Measurements from ENCODE around the gene C5. TPM values are rescaled to one million over a fixed set of nuclear protein-coding genes. Genes with fewer than 3 reads are reported as not detected.
A peak's percentile ranks its signal among the peaks of the same experiment; 100 is the strongest.

The C5 gene
- total RNA-seq, 4 donors from 2014 or later = 3.6 to 6.6 (median 4.6) TPM

DNA sequence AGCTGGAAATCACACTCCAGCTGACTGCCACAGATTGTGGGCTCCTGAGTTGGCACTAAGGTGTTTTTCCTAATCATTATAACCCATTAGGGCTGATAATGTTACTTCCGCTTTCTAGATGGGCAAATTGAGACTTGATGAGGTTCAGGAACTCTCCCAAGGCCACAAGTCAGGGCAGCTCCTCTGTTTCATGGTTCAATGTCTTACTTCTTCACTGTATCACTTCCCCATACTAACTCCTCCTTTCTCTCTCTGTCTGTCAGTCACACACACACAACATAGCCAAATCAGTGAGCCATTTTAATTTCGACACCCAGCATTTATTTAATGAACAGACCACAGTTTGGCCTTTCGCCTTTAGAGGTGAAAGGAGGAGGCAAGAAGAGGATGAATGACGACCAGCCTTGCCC lies 105.6 kb downstream of the C5 start:
- Histone ChIP-seq H3K4me1 (peaks cover 3 to 48% (median 38%) of the 10 kb centered on the region in 4 donors), H3K27ac (replicated peaks in 1 of 4) (peak overlapping the region in 1 of 4 donors; percentile 87), H3K9me3 (no peaks in the 10 kb centered on the region), H3K4me3 (no peak overlapping the region), H3K36me3 (no peaks in the 10 kb centered on the region), H3K27me3 (no peaks in the 10 kb centered on the region)
- intact Hi-C loops (cut with DNase I) = no loop called here
- DNase-seq (ENCODE audit: extremely low spot score) = no peak
- WGBS = 86% methylated on average over 4 of the region's 4 CpGs
- TF ChIP-seq EP300 (IDR thresholded peaks at IDR 0.05) (no peak), POLR2AphosphoS5 (IDR thresholded peaks at IDR 0.05) (no peak), POLR2A (IDR thresholded peaks at IDR 0.05; ENCODE audit: low read depth) (no peak)
- TF ChIP-seq, protein P1, sequence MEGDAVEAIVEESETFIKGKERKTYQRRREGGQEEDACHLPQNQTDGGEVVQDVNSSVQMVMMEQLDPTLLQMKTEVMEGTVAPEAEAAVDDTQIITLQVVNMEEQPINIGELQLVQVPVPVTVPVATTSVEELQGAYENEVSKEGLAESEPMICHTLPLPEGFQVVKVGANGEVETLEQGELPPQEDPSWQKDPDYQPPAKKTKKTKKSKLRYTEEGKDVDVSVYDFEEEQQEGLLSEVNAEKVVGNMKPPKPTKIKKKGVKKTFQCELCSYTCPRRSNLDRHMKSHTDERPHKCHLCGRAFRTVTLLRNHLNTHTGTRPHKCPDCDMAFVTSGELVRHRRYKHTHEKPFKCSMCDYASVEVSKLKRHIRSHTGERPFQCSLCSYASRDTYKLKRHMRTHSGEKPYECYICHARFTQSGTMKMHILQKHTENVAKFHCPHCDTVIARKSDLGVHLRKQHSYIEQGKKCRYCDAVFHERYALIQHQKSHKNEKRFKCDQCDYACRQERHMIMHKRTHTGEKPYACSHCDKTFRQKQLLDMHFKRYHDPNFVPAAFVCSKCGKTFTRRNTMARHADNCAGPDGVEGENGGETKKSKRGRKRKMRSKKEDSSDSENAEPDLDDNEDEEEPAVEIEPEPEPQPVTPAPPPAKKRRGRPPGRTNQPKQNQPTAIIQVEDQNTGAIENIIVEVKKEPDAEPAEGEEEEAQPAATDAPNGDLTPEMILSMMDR (IDR thresholded peaks at IDR 0.05) = no peak

DNA sequence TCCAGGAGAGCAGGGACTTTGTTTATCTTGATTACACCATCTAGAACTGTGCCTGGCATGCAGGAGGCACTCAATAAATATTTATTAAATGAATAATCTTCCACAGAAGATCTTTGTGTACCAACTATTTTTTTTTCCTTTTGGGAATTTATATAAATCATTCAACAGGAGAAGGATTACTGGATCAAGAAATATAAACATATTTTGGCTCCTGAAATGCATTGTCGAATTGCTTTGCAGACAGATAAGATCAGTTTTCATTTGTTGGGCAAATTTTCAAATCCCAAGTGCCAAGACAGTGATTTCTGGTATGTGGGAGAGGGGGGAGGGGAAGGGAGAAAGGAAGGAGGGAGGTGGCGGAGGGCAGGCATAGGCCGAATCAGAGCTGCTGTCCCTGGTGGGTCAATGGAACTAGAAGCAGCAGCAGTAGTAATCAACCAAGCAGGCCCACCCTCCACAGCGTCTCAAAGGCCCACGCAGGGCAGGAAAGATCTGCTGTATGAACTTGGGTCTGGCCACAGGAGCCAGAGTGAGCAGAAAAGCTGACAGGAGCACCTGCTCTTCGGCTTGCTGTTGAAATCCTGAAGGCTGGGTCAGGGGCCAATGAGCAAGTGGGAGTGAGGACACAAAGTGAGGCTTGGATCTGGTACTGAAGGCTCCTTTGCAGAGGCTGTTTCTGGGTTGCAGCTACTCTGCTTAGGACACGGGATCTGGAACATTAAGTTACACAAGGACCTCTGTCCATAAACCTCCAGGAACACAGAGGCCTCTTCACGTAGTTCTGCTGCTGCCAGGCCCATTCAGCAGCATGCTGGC lies 107.7 kb downstream of the C5 start:
- H3K27ac ChIP-seq (replicated peaks in 1 of 4) = peak overlapping the region; percentile 86 to 90 (median 88)
- DNase-seq (ENCODE audit: extremely low spot score) = no peak
- H3K36me3 ChIP-seq = no peaks in the 10 kb centered on the region
- peak overlapping the region in 1 of 4 donors; percentile 1 for H3K4me3 ChIP-seq
- TF ChIP-seq POLR2AphosphoS5 (IDR thresholded peaks at IDR 0.05) (peak; percentile 53 to 75), EP300 (IDR thresholded peaks at IDR 0.05) (peak; percentile 45), POLR2A (IDR thresholded peaks at IDR 0.05; ENCODE audit: low read depth) (no peak)
- WGBS = 36% methylated on average over 8 of the region's 8 CpGs
- no peaks in the 10 kb centered on the region for H3K9me3 ChIP-seq
- intact Hi-C loops (cut with DNase I) = no loop called here
- peaks cover 3 to 62% (median 49%) of the 10 kb centered on the region in 4 donors for H3K4me1 ChIP-seq
- no peaks in the 10 kb centered on the region for H3K27me3 ChIP-seq

DNA sequence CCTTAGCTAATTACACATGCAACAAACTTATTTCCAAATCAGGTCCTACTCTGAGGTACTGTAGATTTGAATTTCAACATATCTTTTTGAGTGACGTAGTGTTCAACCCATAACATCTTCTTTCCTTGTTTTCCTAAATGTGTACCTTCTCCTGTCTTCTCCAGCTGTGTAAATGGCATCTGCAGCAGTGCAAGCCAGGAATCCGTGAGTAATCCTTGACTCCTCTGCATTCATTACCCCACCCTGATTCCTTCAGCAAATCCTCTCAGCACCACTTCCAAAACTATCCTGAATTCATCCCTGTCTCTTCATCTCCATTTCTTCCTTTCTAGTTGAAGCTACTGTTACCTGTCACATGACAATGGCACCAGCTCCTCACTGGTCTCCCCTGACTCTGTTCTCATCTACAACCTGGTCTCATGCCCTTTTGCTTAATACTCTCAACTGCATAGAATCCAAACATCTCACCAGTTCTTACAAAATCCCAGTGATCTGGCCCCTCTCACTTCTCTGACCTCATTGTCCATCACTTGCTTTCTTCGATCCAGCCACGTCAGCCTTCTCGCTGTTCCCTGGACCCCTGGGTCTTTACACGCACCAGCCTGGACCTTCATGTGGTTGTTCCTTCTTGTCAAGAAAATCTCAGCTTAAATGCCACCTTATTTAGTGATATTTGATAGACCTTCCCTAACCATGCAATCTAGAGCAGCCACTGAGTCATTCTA lies 108.9 kb downstream of the C5 start:
- H3K4me3 ChIP-seq = no peak overlapping the region
- no peaks in the 10 kb centered on the region for H3K36me3 ChIP-seq
- peaks cover 8 to 74% (median 60%) of the 10 kb centered on the region in 4 donors for H3K4me1 ChIP-seq
- no peaks in the 10 kb centered on the region for H3K9me3 ChIP-seq
- DNase-seq (ENCODE audit: extremely low spot score) = no peak
- H3K27me3 ChIP-seq = no peaks in the 10 kb centered on the region
- TF ChIP-seq EP300 (IDR thresholded peaks at IDR 0.05) = no peak
- no peak for TF ChIP-seq POLR2A (IDR thresholded peaks at IDR 0.05; ENCODE audit: low read depth)
- peak in 1 of 2 donors; percentile 56 for TF ChIP-seq POLR2AphosphoS5 (IDR thresholded peaks at IDR 0.05)
- TF ChIP-seq, protein P1 (IDR thresholded peaks at IDR 0.05) = no peak
- 67% methylated on average over 6 of the region's 6 CpGs for WGBS
- H3K27ac ChIP-seq (replicated peaks in 1 of 4) = peak overlapping the region; percentile 86 to 90 (median 88)
- intact Hi-C loops (cut with DNase I) = no loop called here

DNA sequence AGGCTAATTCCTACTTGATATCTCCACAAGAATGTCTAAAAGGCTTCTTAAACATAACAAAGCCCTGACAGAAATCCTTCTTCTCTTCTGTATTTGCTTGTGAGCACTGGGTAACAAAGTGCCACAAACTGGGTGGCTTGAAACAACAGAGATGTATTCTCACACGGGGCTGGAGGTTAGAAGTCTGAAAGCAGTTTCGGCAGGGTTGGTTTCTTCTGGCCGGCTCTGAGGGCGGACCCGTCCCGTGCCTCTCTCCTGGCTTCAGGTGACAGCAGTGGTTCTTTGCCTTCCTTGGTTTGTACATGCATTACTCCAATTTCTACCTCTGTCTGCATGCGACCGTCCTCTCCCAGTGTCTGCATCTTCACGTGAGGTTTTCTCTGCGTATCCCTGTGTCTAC lies 109.5 kb downstream of the C5 start:
- DNase-seq (ENCODE audit: extremely low spot score) = no peak
- H3K9me3 ChIP-seq = no peaks in the 10 kb centered on the region
- no peaks in the 10 kb centered on the region for H3K27me3 ChIP-seq
- H3K4me3 ChIP-seq = no peak overlapping the region
- WGBS = 91% methylated on average over 10 of the region's 10 CpGs
- H3K36me3 ChIP-seq = no peaks in the 10 kb centered on the region
- no peak for TF ChIP-seq EP300 (IDR thresholded peaks at IDR 0.05)
- TF ChIP-seq, protein P1 (IDR thresholded peaks at IDR 0.05) = no peak
- no peak for TF ChIP-seq POLR2AphosphoS5 (IDR thresholded peaks at IDR 0.05)
- TF ChIP-seq POLR2A (IDR thresholded peaks at IDR 0.05; ENCODE audit: low read depth) = no peak
- H3K27ac ChIP-seq (replicated peaks in 1 of 4) = peak overlapping the region; percentile 86 to 90 (median 88)
- H3K4me1 ChIP-seq = peaks cover 15 to 80% (median 67%) of the 10 kb centered on the region in 4 donors
- intact Hi-C loops (cut with DNase I) = no loop called here

DNA sequence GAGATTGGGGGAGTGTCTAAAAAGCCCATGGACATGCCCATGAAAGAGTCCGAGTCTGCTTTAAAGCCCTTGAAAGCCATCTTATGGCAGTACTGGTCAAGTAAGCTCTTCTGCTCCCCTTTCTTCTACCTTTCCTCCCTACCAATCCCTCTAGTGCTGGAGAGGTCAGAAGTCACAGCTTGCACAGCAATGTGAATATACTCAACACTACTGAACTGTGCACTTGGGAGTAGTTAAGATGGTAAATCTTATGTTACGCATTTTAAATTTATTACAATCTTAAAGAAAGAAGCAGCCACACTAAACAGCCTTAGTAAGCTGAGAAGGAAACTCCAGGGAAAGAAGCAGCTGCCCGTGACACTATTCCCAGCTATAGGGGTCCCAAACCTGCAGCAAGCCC lies 111.2 kb downstream of the C5 start:
- Histone ChIP-seq H3K9me3 (no peaks in the 10 kb centered on the region), H3K4me1 (peaks cover 32 to 93% (median 83%) of the 10 kb centered on the region in 4 donors), H3K36me3 (no peaks in the 10 kb centered on the region), H3K27me3 (no peaks in the 10 kb centered on the region), H3K27ac (replicated peaks in 1 of 4) (peak overlapping the region in 3 of 4 donors; percentile 33 to 91 (median 90)), H3K4me3 (no peak overlapping the region)
- intact Hi-C loops (cut with DNase I) = no loop called here
- TF ChIP-seq, protein P1 (IDR thresholded peaks at IDR 0.05) = no peak
- TF ChIP-seq POLR2A (IDR thresholded peaks at IDR 0.05; ENCODE audit: low read depth) (no peak), EP300 (IDR thresholded peaks at IDR 0.05) (no peak), POLR2AphosphoS5 (IDR thresholded peaks at IDR 0.05) (no peak)
- 100% methylated on average over 3 of the region's 3 CpGs for WGBS
- no peak for DNase-seq (ENCODE audit: extremely low spot score)
